SK-N-SH treated with all-trans-retinoic acid at 6 μM for 48 hours (cell line): ENCODE data around the gene GFI1B.

Experiments
- ATAC-seq: fragments of 200-7000 bp; cut with Tn5 transposase; 3 replicates; pipeline ENCODE4 v1.9.1; 2020; ENCODE audit warnings: mild to moderate bottlenecking, moderate library complexity
- ARNTL ChIP-seq: fragments of 450-650 bp; formaldehyde crosslinking; IDR thresholded peaks from 2 replicates; pipeline ENCODE4 v1.5.0; 2020; ENCODE audit warnings: low read depth, mild to moderate bottlenecking, moderate library complexity, borderline replicate concordance
- BACH2 ChIP-seq: fragments of 250-450 bp; sonication (Bioruptor Pico); IDR thresholded peaks from 2 replicates; pipeline ENCODE4 v1.9.0; 2021; ENCODE audit warnings: mild to moderate bottlenecking, borderline replicate concordance
- CSDC2 ChIP-seq: fragments of 250-450 bp; sonication (Bioruptor Pico); IDR thresholded peaks from 2 replicates; pipeline ENCODE4 v1.5.0; 2020; ENCODE audit warnings: mild to moderate bottlenecking, moderate library complexity
- ESRRG ChIP-seq: fragments of 250-450 bp; sonication (Bioruptor Pico); IDR thresholded peaks from 2 replicates; pipeline ENCODE4 v1.6.1; 2021; ENCODE audit warnings: mild to moderate bottlenecking
- PPARA ChIP-seq: fragments of 250-450 bp; sonication (Bioruptor Pico); IDR thresholded peaks from 2 replicates; pipeline ENCODE4 v1.5.0; 2020; ENCODE audit warnings: mild to moderate bottlenecking, borderline replicate concordance
- RARB ChIP-seq: fragments of 250-450 bp; sonication (Bioruptor Pico); IDR thresholded peaks from 2 replicates; pipeline ENCODE4 v1.8.0; 2021; ENCODE audit warnings: mild to moderate bottlenecking, moderate library complexity
- SNAI2 ChIP-seq: fragments of 250-450 bp; sonication (Bioruptor Pico); IDR thresholded peaks from 2 replicates; pipeline ENCODE4 v1.5.0; 2020; ENCODE audit warnings: mild to moderate bottlenecking, moderate library complexity
- TCF4 ChIP-seq: fragments of 250-450 bp; sonication (Bioruptor Pico); IDR thresholded peaks from 2 replicates; pipeline ENCODE4 v1.8.0; 2021; ENCODE audit warnings: mild to moderate bottlenecking, moderate library complexity, borderline replicate concordance
- TOX ChIP-seq: fragments of 250-450 bp; sonication (Bioruptor Pico); IDR thresholded peaks from 2 replicates; pipeline ENCODE4 v1.8.0; 2021; ENCODE audit warnings: mild to moderate bottlenecking, moderate library complexity, borderline replicate concordance
- ZC3H10 ChIP-seq: fragments of 250-450 bp; sonication (Bioruptor Pico); IDR thresholded peaks from 2 replicates; pipeline ENCODE4 v1.5.1; 2021; ENCODE audit warnings: mild to moderate bottlenecking, moderate library complexity
- ZFP3 ChIP-seq: fragments of 250-450 bp; sonication (Bioruptor Pico); IDR thresholded peaks from 2 replicates; pipeline ENCODE4 v1.5.0; 2020; ENCODE audit warnings: mild to moderate bottlenecking, moderate library complexity
- ZFP30 ChIP-seq: fragments of 450-650 bp; formaldehyde crosslinking; IDR thresholded peaks from 2 replicates; pipeline ENCODE4 v1.5.0; 2022; ENCODE audit warnings: mild to moderate bottlenecking, moderate library complexity
- ZNF565 ChIP-seq: fragments of 450-650 bp; formaldehyde crosslinking; conservative IDR thresholded peaks from 2 replicates; pipeline ENCODE4 v1.5.0; 2020; ENCODE audit warnings: low read depth, mild to moderate bottlenecking, moderate library complexity
- ZNF70 ChIP-seq: fragments of 450-650 bp; formaldehyde crosslinking; IDR thresholded peaks from 2 replicates; pipeline ENCODE4 v1.5.0; 2020; ENCODE audit warnings: mild to moderate bottlenecking, moderate library complexity
- ZNF8 ChIP-seq: fragments of 450-650 bp; formaldehyde crosslinking; IDR thresholded peaks from 2 replicates; pipeline ENCODE4 v1.5.0; 2020; ENCODE audit warnings: mild to moderate bottlenecking, moderate library complexity
- TF ChIP-seq, protein P1 (sequence below): fragments of 250-450 bp; sonication (Bioruptor Pico); IDR thresholded peaks from 2 replicates; pipeline ENCODE4 v1.5.1; 2020; ENCODE audit warnings: low read depth, mild to moderate bottlenecking, moderate library complexity
- TF ChIP-seq, protein P2 (sequence below): fragments of 250-450 bp; sonication (Bioruptor Pico); IDR thresholded peaks from 2 replicates; pipeline ENCODE4 v1.8.0; 2021; ENCODE audit warnings: low read depth, mild to moderate bottlenecking, moderate library complexity, borderline replicate concordance
- TF ChIP-seq, protein P3 (sequence below): fragments of 250-450 bp; sonication (Bioruptor Pico); IDR thresholded peaks from 2 replicates; pipeline ENCODE4 v1.8.0; 2020; ENCODE audit warnings: mild to moderate bottlenecking, moderate library complexity, borderline replicate concordance
- TF ChIP-seq, protein P4 (sequence below): fragments of 250-450 bp; sonication (Bioruptor Pico); IDR thresholded peaks from 2 replicates; pipeline ENCODE4 v1.5.0; 2020; ENCODE audit warnings: mild to moderate bottlenecking, moderate library complexity

The GFI1B gene

DNA sequence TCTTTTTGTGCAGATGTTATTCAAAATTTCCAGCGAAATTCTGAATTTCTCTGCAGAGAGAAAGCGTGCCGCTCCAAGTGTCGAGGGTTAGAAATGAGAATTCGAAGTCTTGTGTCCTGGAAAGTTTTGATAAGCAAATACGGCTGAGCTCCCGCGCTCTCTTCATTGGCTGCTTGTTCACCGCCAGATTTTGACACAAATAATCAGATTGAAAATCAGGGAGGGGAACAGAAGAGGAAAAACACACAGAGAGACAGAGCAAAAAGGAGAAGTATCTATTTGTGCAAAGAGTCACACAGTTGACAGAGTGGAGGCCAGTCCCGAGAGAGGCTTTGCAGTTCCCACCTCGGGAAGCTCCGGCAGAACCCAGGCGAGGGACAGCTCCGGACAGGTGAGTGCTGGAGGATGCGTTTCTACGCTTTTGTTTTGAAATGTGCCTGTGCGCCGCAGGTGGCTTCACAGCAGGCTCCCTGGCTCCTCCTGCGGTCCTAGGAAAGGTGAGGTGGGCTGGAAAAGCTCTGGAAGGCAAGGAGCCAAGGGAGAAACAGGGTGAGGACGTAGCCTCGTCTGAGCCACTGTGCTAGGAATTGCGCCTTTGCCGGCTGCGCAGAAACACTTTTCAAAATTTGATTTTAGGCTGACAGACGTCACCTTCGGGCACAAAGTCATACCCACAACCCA lies at the start of gene GFI1B:
GFI1B (plus strand) TSS at position 244 of the 681 bp plus-strand sequence. CDS start 7,985 bp downstream, outside the sequence.
- ATAC-seq, result no peak
- TF ChIP-seq ZFP3 (CRISPR knock-in tag), result no peak
- TF ChIP-seq, protein P1, sequence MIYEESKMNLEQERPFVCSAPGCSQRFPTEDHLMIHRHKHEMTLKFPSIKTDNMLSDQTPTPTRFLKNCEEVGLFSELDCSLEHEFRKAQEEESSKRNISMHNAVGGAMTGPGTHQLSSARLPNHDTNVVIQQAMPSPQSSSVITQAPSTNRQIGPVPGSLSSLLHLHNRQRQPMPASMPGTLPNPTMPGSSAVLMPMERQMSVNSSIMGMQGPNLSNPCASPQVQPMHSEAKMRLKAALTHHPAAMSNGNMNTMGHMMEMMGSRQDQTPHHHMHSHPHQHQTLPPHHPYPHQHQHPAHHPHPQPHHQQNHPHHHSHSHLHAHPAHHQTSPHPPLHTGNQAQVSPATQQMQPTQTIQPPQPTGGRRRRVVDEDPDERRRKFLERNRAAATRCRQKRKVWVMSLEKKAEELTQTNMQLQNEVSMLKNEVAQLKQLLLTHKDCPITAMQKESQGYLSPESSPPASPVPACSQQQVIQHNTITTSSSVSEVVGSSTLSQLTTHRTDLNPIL (CRISPR knock-in tag), result no peak
- TF ChIP-seq, protein P2, sequence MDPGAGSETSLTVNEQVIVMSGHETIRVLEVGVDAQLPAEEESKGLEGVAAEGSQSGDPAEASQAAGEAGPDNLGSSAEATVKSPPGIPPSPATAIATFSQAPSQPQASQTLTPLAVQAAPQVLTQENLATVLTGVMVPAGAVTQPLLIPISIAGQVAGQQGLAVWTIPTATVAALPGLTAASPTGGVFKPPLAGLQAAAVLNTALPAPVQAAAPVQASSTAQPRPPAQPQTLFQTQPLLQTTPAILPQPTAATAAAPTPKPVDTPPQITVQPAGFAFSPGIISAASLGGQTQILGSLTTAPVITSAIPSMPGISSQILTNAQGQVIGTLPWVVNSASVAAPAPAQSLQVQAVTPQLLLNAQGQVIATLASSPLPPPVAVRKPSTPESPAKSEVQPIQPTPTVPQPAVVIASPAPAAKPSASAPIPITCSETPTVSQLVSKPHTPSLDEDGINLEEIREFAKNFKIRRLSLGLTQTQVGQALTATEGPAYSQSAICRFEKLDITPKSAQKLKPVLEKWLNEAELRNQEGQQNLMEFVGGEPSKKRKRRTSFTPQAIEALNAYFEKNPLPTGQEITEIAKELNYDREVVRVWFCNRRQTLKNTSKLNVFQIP (CRISPR knock-in tag), result no peak
- no peak for TF ChIP-seq TCF4 (CRISPR knock-in tag)
- TF ChIP-seq ESRRG (CRISPR knock-in tag), result no peak
- no peak for TF ChIP-seq ZNF70 (CRISPR knock-in tag)
- no peak for TF ChIP-seq ZNF8 (CRISPR knock-in tag)
- TF ChIP-seq, protein P3, sequence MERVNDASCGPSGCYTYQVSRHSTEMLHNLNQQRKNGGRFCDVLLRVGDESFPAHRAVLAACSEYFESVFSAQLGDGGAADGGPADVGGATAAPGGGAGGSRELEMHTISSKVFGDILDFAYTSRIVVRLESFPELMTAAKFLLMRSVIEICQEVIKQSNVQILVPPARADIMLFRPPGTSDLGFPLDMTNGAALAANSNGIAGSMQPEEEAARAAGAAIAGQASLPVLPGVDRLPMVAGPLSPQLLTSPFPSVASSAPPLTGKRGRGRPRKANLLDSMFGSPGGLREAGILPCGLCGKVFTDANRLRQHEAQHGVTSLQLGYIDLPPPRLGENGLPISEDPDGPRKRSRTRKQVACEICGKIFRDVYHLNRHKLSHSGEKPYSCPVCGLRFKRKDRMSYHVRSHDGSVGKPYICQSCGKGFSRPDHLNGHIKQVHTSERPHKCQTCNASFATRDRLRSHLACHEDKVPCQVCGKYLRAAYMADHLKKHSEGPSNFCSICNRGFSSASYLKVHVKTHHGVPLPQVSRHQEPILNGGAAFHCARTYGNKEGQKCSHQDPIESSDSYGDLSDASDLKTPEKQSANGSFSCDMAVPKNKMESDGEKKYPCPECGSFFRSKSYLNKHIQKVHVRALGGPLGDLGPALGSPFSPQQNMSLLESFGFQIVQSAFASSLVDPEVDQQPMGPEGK, result no peak
- no peak for TF ChIP-seq PPARA (CRISPR knock-in tag)
- TF ChIP-seq BACH2 (CRISPR knock-in tag), result no peak
- no peak for TF ChIP-seq ZNF565 (CRISPR knock-in tag)
- TF ChIP-seq ZC3H10 (CRISPR knock-in tag), result no peak
- TF ChIP-seq, protein P4, sequence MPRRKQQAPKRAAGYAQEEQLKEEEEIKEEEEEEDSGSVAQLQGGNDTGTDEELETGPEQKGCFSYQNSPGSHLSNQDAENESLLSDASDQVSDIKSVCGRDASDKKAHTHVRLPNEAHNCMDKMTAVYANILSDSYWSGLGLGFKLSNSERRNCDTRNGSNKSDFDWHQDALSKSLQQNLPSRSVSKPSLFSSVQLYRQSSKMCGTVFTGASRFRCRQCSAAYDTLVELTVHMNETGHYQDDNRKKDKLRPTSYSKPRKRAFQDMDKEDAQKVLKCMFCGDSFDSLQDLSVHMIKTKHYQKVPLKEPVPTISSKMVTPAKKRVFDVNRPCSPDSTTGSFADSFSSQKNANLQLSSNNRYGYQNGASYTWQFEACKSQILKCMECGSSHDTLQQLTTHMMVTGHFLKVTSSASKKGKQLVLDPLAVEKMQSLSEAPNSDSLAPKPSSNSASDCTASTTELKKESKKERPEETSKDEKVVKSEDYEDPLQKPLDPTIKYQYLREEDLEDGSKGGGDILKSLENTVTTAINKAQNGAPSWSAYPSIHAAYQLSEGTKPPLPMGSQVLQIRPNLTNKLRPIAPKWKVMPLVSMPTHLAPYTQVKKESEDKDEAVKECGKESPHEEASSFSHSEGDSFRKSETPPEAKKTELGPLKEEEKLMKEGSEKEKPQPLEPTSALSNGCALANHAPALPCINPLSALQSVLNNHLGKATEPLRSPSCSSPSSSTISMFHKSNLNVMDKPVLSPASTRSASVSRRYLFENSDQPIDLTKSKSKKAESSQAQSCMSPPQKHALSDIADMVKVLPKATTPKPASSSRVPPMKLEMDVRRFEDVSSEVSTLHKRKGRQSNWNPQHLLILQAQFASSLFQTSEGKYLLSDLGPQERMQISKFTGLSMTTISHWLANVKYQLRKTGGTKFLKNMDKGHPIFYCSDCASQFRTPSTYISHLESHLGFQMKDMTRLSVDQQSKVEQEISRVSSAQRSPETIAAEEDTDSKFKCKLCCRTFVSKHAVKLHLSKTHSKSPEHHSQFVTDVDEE, result no peak
- TF ChIP-seq TOX, result no peak
- TF ChIP-seq ARNTL (CRISPR knock-in tag), result no peak
- no peak for TF ChIP-seq ZFP30 (CRISPR knock-in tag)
- no peak for TF ChIP-seq SNAI2 (CRISPR knock-in tag)

DNA sequence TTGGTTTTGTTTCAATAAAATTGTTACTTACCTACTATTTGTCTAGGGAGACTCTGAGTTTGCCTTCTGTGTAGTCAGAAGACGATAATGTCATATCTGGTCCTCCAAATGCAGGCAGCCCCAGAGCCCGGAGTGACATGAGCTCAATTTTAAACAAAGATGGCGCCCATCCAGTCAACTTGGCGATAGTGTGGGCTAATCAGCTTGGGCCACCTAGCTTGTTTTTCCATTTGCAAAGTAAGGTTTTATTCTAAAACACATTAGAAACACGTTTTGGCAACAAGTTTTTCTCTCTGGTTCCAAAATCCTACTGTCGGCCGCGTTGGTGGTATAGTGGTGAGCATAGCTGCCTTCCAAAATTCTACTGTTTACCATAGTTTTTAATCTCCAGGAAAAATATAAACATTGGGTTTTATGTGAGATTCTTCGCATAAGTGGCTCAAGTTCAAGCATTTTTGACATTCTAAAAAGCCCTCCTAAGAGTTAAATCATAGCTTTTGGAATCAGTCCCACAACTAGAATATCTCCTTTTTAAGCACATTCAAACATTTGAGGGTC lies 47.2 kb upstream of the GFI1B start:
- no peak for ATAC-seq
- TF ChIP-seq ESRRG (CRISPR knock-in tag) (no peak), ARNTL (CRISPR knock-in tag) (no peak), ZC3H10 (CRISPR knock-in tag) (no peak), TCF4 (CRISPR knock-in tag) (no peak), ZNF565 (CRISPR knock-in tag) (no peak), ZFP3 (CRISPR knock-in tag) (no peak), RARB (no peak), CSDC2 (CRISPR knock-in tag) (no peak), ZFP30 (CRISPR knock-in tag) (no peak)
- TF ChIP-seq, all 23 proteins: peak for 0

DNA sequence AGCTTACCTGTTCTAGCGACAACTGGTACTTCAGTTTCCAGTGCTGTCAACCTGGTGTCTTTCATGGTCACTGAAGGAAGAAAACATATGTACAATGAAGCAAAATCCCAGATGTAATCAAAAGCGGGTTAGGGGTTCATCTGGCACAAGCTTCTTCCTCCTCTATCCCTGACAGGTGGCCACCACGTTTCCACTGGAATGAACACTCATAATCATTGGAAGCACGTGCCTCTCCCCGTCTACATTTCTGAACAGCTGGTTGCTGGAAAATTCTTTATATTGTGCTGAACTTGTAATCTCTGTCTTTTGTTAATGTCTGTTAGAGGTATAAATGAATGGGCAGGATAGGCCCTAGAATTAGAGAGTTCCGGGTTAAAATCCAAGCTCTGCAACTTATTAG lies 43.5 kb upstream of the GFI1B start:
- ATAC-seq, result no peak
- no peak for TF ChIP-seq RARB

DNA sequence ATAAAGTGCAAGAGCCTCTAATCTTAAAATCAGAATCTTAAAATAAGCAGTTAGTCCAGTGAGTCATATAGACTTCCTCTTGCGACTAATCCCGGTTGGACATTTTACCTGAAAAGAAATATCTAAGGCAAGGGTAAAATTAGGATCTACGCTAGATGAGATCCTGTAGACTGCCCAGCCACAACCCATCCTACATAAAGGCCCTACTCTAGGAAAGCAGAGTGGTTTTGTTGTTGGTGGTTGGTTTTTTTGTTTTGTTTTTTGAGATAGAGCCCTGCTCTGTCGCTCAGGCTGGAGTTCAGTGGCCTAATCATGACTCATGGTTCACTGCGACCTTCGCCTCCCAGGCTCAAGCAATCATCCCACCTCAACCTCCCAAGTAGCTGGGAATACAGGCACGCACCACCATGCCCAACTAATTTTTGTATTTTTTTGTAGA lies 41.0 kb upstream of the GFI1B start:
- ATAC-seq, result no peak
- TF ChIP-seq ZNF8 (CRISPR knock-in tag) (no peak), ZFP30 (CRISPR knock-in tag) (no peak), ESRRG (CRISPR knock-in tag) (no peak), ZFP3 (CRISPR knock-in tag) (no peak), BACH2 (CRISPR knock-in tag) (no peak), SNAI2 (CRISPR knock-in tag) (no peak), TCF4 (CRISPR knock-in tag) (no peak), ZC3H10 (CRISPR knock-in tag) (no peak)
- TF ChIP-seq, protein P3, result no peak
- TF ChIP-seq, protein P4, result no peak
